ENCODE measurements around the gene DICER1. TPM values are rescaled to one million over a fixed set of nuclear protein-coding genes. Genes with fewer than 3 reads are reported as not detected.

The DICER1 gene
- total RNA-seq, 1 donor from 2014 or later, result 69.6 TPM

GRCh38 chr14:95072310-95072905 lies 84.9 kb downstream of the DICER1 start:
- ATAC-seq (ENCODE audit: low read depth) (no peak), DNase-seq (no peak)
- H3K27ac Mint-ChIP-seq, result no peak overlapping the region
- H3K4me1 Mint-ChIP-seq, result no peaks in the 10 kb centered on the region
- H3K9me3 Mint-ChIP-seq, result peaks cover 3% of the 10 kb centered on the region
- H3K4me3 Mint-ChIP-seq, result no peak overlapping the region
- ChIA-PET CTCF (no interaction called here), POLR2A (no interaction called here)
- H3K36me3 Mint-ChIP-seq (ENCODE audit: low read depth), result no peaks in the 10 kb centered on the region
- intact Hi-C loops (cut with micrococcal nuclease), result no loop called here
- peaks cover 19% of the 10 kb centered on the region for H3K27me3 Mint-ChIP-seq
- no peak for TF ChIP-seq CTCF (IDR thresholded peaks at IDR 0.05)

GRCh38 chr14:95071649-95072280 lies 85.6 kb downstream of the DICER1 start:
- ChIA-PET CTCF (no interaction called here), POLR2A (no interaction called here)
- peaks cover 19% of the 10 kb centered on the region for H3K27me3 Mint-ChIP-seq
- ATAC-seq (ENCODE audit: low read depth) (no peak), DNase-seq (no peak)
- H3K9me3 Mint-ChIP-seq, result peaks cover 3% of the 10 kb centered on the region
- H3K36me3 Mint-ChIP-seq (ENCODE audit: low read depth), result no peaks in the 10 kb centered on the region
- TF ChIP-seq CTCF (IDR thresholded peaks at IDR 0.05), result no peak
- H3K4me3 Mint-ChIP-seq, result no peak overlapping the region
- H3K4me1 Mint-ChIP-seq, result no peaks in the 10 kb centered on the region
- intact Hi-C loops (cut with micrococcal nuclease), result no loop called here
- H3K27ac Mint-ChIP-seq, result no peak overlapping the region

GRCh38 chr14:95070748-95071435 lies 86.4 kb downstream of the DICER1 start:
- Mint-ChIP-seq H3K36me3 (ENCODE audit: low read depth) (no peaks in the 10 kb centered on the region), H3K27ac (no peak overlapping the region), H3K9me3 (peaks cover 3% of the 10 kb centered on the region), H3K27me3 (peaks cover 19% of the 10 kb centered on the region), H3K4me3 (no peak overlapping the region), H3K4me1 (no peaks in the 10 kb centered on the region)
- intact Hi-C loops (cut with micrococcal nuclease), result no loop called here
- no peak for ATAC-seq (ENCODE audit: low read depth)
- CTCF ChIA-PET, result no interaction called here
- no peak for DNase-seq
- TF ChIP-seq CTCF (IDR thresholded peaks at IDR 0.05), result no peak
- POLR2A ChIA-PET, result no interaction called here

DNA sequence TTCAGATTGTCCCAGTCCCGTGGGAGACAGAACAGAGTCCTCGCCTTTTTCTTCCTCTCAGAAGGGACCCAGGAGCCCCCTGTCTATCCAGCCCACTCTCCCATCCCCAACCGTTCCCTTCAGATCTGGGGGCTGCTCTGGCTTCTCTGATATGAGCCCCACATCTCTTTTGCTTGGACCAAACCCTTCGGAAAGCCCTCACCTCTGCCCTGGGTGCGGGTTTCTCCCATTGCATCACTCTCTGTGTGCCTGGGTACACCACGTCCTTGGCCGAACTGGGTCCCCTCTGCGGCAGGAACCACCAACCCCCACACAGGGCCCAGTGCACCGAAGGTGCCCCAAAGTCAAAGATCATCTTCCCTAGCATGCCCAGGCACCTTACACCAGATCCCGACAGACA lies 87.8 kb downstream of the DICER1 start:
- Mint-ChIP-seq H3K9me3 (peaks cover 3% of the 10 kb centered on the region), H3K27ac (no peak overlapping the region)
- ATAC-seq (ENCODE audit: low read depth), result no peak

More for the DNA sequence above, 87.8 kb downstream of the DICER1 start:
- DNase-seq, result no peak
- intact Hi-C loops (cut with micrococcal nuclease), result no loop called here
- CTCF ChIA-PET, result no interaction called here
- POLR2A ChIA-PET, result no interaction called here
- no peak for TF ChIP-seq CTCF (IDR thresholded peaks at IDR 0.05)
- Mint-ChIP-seq H3K4me3 (no peak overlapping the region), H3K36me3 (ENCODE audit: low read depth) (no peaks in the 10 kb centered on the region), H3K27me3 (peaks cover 19% of the 10 kb centered on the region), H3K4me1 (no peaks in the 10 kb centered on the region)

Measured in activated B cell treated with CpG ODN at 0.5 μM for 24 hours (primary cell).